HUES6 (cell line): ENCODE measurements around the gene TEPSIN.

Experiments used
- H3K27ac ChIP-seq: 2 replicates; pipeline ENCODE4 v1.7.0; 2013; ENCODE audit warnings: low read depth, mild to moderate bottlenecking, low read length, inconsistent platforms
- H3K27me3 ChIP-seq: 2 replicates; pipeline ENCODE4 v1.6.1; 2013; ENCODE audit warnings: low read length; ENCODE audit not compliant: control insufficient read depth, insufficient read depth
- H3K36me3 ChIP-seq: 2 replicates; pipeline ENCODE4 v1.6.1; 2013; ENCODE audit warnings: low read length; ENCODE audit not compliant: control insufficient read depth, insufficient read depth
- H3K4me1 ChIP-seq: 2 replicates; pipeline ENCODE4 v1.6.1; 2013; ENCODE audit warnings: low read length; ENCODE audit not compliant: control insufficient read depth, insufficient read depth
- H3K4me3 ChIP-seq: 2 replicates; pipeline ENCODE4 v1.5.1; 2013; ENCODE audit warnings: low read depth, low read length
- H3K9ac ChIP-seq: one replicate; pipeline ENCODE4 v1.6.1; 2013; ENCODE audit warnings: mild to moderate bottlenecking, low read length
- H3K9me3 ChIP-seq: 2 replicates; pipeline ENCODE4 v1.6.1; 2013; ENCODE audit warnings: low read depth, low read length; ENCODE audit not compliant: control insufficient read depth, insufficient read depth

Gene TEPSIN

DNA sequence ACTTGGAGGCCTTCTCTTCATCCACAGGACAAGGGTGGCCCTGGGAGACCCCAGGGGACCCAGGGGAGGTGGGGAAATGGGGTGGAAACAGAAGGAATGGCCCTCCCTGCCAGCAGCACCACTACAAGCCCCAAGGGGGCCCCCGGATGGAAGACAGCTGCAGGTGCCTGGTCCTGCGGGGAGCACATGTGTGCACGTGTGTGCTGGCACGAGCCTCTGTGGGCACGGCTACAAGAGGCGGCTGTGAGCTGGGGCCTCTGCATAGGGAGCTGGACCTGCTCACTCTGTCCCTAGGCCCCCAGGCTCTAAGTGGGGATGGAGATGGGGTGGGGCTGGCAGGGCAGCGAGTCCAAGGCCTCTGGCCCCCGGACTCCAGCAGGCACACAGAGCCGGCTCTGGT, 59.6 kb downstream of the TEPSIN start:
- no peaks in the 10 kb centered on the region for H3K27me3 ChIP-seq
- no peak overlapping the region for H3K27ac ChIP-seq
- H3K4me3 ChIP-seq, result no peak overlapping the region

More for the DNA sequence above, 59.6 kb downstream of the TEPSIN start:
- H3K9ac ChIP-seq, result no peak overlapping the region
- no peaks in the 10 kb centered on the region for H3K4me1 ChIP-seq
- peaks cover 3% of the 10 kb centered on the region; the same call in 1 of the 2 replicates for H3K9me3 ChIP-seq
- no peaks in the 10 kb centered on the region for H3K36me3 ChIP-seq
